Endodermal cell (in vitro differentiated cells): ENCODE results near the gene INO80B. TPM values are rescaled to one million over a fixed set of nuclear protein-coding genes. Genes with fewer than 3 reads are reported as not detected.
"Not testable (repeated sequence)": the region's sequence is repeated elsewhere in the genome, so short reads cannot be mapped to it uniquely, and the experiment has no call there.

ENCODE experiments used
- DNase-seq: peaks from one replicate; pipeline ENCODE4 v3.0.0-alpha.2; 2017
- H3K27ac ChIP-seq: 2 replicates; pipeline ENCODE4 v1.5.1; 2013; ENCODE audit warnings: mild to moderate bottlenecking, low read depth, low read length, moderate library complexity
- H3K27me3 ChIP-seq: 2 replicates; pipeline ENCODE4 v1.6.1; 2013; ENCODE audit warnings: mild to moderate bottlenecking, low read length, moderate library complexity; ENCODE audit not compliant: insufficient read depth, control insufficient read depth, poor library complexity, severe bottlenecking
- H3K36me3 ChIP-seq: 2 replicates; pipeline ENCODE4 v1.7.0; 2013; ENCODE audit warnings: mild to moderate bottlenecking, low read length, moderate library complexity; ENCODE audit not compliant: control insufficient read depth, insufficient read depth
- H3K4me1 ChIP-seq: one replicate; pipeline ENCODE4 v1.7.0; 2013; ENCODE audit warnings: low read length; ENCODE audit not compliant: control insufficient read depth, insufficient read depth
- H3K4me3 ChIP-seq: 2 replicates; pipeline ENCODE4 v1.5.1; 2013; ENCODE audit warnings: mild to moderate bottlenecking, low read length, moderate library complexity
- H3K9ac ChIP-seq: 2 replicates; pipeline ENCODE4 v1.6.1; 2013; ENCODE audit warnings: mild to moderate bottlenecking, low read length, moderate library complexity; ENCODE audit not compliant: poor library complexity, severe bottlenecking; ENCODE audit errors: extremely low read depth
- H3K9me3 ChIP-seq: 2 replicates; pipeline ENCODE4 v1.6.1; 2013; ENCODE audit warnings: mild to moderate bottlenecking, low read length, moderate library complexity; ENCODE audit not compliant: control insufficient read depth
- H3K27ac Mint-ChIP-seq: 2 replicates; pipeline ENCODE4 v1.8.0; 2020; ENCODE audit warnings: mixed read lengths
- H3K27me3 Mint-ChIP-seq: 2 replicates; pipeline ENCODE4 v1.8.0; 2021; ENCODE audit warnings: mild to moderate bottlenecking, mixed read lengths; ENCODE audit not compliant: insufficient read depth
- H3K36me3 Mint-ChIP-seq: 2 replicates; pipeline ENCODE4 v1.8.0; 2020; ENCODE audit warnings: low read depth, mixed read lengths
- H3K4me1 Mint-ChIP-seq: 2 replicates; pipeline ENCODE4 v1.8.0; 2020; ENCODE audit warnings: mixed read lengths
- H3K4me3 Mint-ChIP-seq: 2 replicates; pipeline ENCODE4 v1.8.0; 2020; ENCODE audit warnings: mild to moderate bottlenecking, moderate library complexity, mixed read lengths
- H3K9me3 Mint-ChIP-seq: 2 replicates; pipeline ENCODE4 v1.8.0; 2020; ENCODE audit warnings: mild to moderate bottlenecking, mixed read lengths
- CTCF ChIP-seq: fragments of 200-600 bp; sonication (generic); conservative IDR thresholded peaks from 2 replicates; pipeline ENCODE4 v1.5.0; 2021; ENCODE audit warnings: antibody characterized with exemption, mild to moderate bottlenecking
- WGBS, 2 experiments: methylation state at CpG; one replicate each; pipeline versions ENCODE4 v1.1.5 to v1.1.7; 2013; ENCODE audit warnings: missing lambda C conversion rate in 2 of 2, mixed read lengths in 1 of 2; ENCODE audit not compliant: insufficient coverage in 1 of 2, insufficient read length in 1 of 2; 5-methylcytosine and 5-hydroxymethylcytosine counted together
- total RNA-seq, 2 donors: library from RNA; stranded (reverse); fragmentation: NEBNext Ultra II Directional in 1 of 2; extraction: Animal tissue kit (Norgen Biotek cat#: 25700) in 1 of 2; gene quantifications; 2 replicates in 1 of 2; 3 replicates in 1 of 2; pipeline ENCODE4 v1.2.1, GENCODE V29; 2021

INO80B gene
- total RNA-seq, 2 donors from 2014 or later = 23.9 to 38.8 TPM

GRCh38 chr2:74464406-74464805 lies 9.5 kb downstream of the INO80B start:
- no peaks in the 10 kb centered on the region for H3K27me3 Mint-ChIP-seq
- H3K27ac ChIP-seq = no peak overlapping the region
- H3K27ac Mint-ChIP-seq = peak overlapping the region; percentile 64

GRCh38 chr2:74470742-74471141 lies 15.9 kb downstream of the INO80B start:
- H3K9me3 Mint-ChIP-seq, H3K4me3 ChIP-seq, H3K27me3 Mint-ChIP-seq, H3K27ac Mint-ChIP-seq, H3K9ac ChIP-seq, DNase-seq, H3K27me3 ChIP-seq, H3K27ac ChIP-seq, H3K4me1 Mint-ChIP-seq, H3K9me3 ChIP-seq, H3K4me1 ChIP-seq, H3K4me3 Mint-ChIP-seq: not testable (repeated sequence)
- H3K36me3 ChIP-seq = peaks cover 17% of the 10 kb centered on the region
- H3K36me3 Mint-ChIP-seq = peaks cover 17% of the 10 kb centered on the region
- 84 to 94% methylated on average over 11 to 12 of the region's 12 CpGs for WGBS, 2 experiments

More at GRCh38 chr2:74464406-74464805, 9.5 kb downstream of the INO80B start:
- DNase-seq = no peak
- WGBS, 2 experiments = 8 to 12% methylated on average over 2 to 13 of the region's 13 CpGs
- Mint-ChIP-seq H3K4me1 (peaks cover 8% of the 10 kb centered on the region), H3K36me3 (peaks cover 27% of the 10 kb centered on the region), H3K4me3 (peak overlapping the region; percentile 93), H3K9me3 (no peaks in the 10 kb centered on the region)
- Histone ChIP-seq H3K9ac (peak overlapping the region; percentile 69), H3K27me3 (no peaks in the 10 kb centered on the region), H3K4me1 (no peaks in the 10 kb centered on the region), H3K9me3 (no peaks in the 10 kb centered on the region), H3K4me3 (peak overlapping the region; percentile 84), H3K36me3 (peaks cover 28% of the 10 kb centered on the region)
- TF ChIP-seq CTCF = no peak

GRCh38 chr2:74471332-74472065 lies 16.6 kb downstream of the INO80B start:
- Histone ChIP-seq H3K27ac (peak overlapping the region; percentile 85), H3K36me3 (peaks cover 18% of the 10 kb centered on the region)

More at GRCh38 chr2:74471332-74472065, 16.6 kb downstream of the INO80B start:
- no peaks in the 10 kb centered on the region for H3K4me1 Mint-ChIP-seq
- H3K27me3 Mint-ChIP-seq = no peaks in the 10 kb centered on the region
- DNase-seq = no peak
- H3K9me3 ChIP-seq = no peaks in the 10 kb centered on the region
- 69 to 76% methylated on average over 6 to 15 of the region's 16 CpGs for WGBS, 2 experiments
- peak overlapping the region; percentile 89 for H3K4me3 Mint-ChIP-seq
- H3K27me3 ChIP-seq = no peaks in the 10 kb centered on the region
- peaks cover 18% of the 10 kb centered on the region for H3K36me3 Mint-ChIP-seq
- H3K4me1 ChIP-seq = no peaks in the 10 kb centered on the region
- TF ChIP-seq CTCF = no peak
- H3K9me3 Mint-ChIP-seq = no peaks in the 10 kb centered on the region
- peak overlapping the region; percentile 96 for H3K4me3 ChIP-seq
- H3K27ac Mint-ChIP-seq = peak overlapping the region; percentile 96
- peak overlapping the region; percentile 54 for H3K9ac ChIP-seq
